Esophagus muscularis mucosa (tissue), 3 donors: Measurements from ENCODE around the gene HAUS8.

ENCODE experiments used
- CTCF ChIP-seq, 3 experiments: fragments of 200-600 bp in 2 of 3; fragments of 450-650 bp in 1 of 3; sonication (generic) in 2 of 3; IDR thresholded peaks; one replicate each; pipeline ENCODE4 v1.5.1; 2017 to 2019; ENCODE audit warnings: antibody characterized with exemption in 3 of 3, mild to moderate bottlenecking in 2 of 3, moderate library complexity in 1 of 3
- EP300 ChIP-seq: sonication (generic); formaldehyde crosslinking; IDR thresholded peaks from one replicate; pipeline ENCODE4 v1.6.1; 2017; ENCODE audit warnings: antibody characterized with exemption

- TF ChIP-seq EP300 (no peak), CTCF (IDR thresholded peaks at IDR 0.05) (no peak)
These were observed 3.0 kb upstream of the HAUS8 start for GRCh38 chr19:17078036-17078919.
